Fibroblast of mammary gland (primary cell): ENCODE measurements around the gene MTA2.

Source experiments
- DNase-seq: peaks from one replicate; pipeline ENCODE4 v3.0.0-alpha.2; 2010; ENCODE audit warnings: low read depth
- H3K4me3 ChIP-seq: 2 replicates; pipeline ENCODE4 v1.5.1; 2011; ENCODE audit warnings: low read depth, mild to moderate bottlenecking, low read length, moderate library complexity; ENCODE audit not compliant: control insufficient read depth
- TF ChIP-seq, protein P1 (sequence below): conservative IDR thresholded peaks from 2 replicates; pipeline ENCODE4 v1.5.1; 2011; ENCODE audit warnings: low read depth, low read length, inconsistent platforms; ENCODE audit not compliant: control insufficient read depth, insufficient read depth

The MTA2 gene

DNA sequence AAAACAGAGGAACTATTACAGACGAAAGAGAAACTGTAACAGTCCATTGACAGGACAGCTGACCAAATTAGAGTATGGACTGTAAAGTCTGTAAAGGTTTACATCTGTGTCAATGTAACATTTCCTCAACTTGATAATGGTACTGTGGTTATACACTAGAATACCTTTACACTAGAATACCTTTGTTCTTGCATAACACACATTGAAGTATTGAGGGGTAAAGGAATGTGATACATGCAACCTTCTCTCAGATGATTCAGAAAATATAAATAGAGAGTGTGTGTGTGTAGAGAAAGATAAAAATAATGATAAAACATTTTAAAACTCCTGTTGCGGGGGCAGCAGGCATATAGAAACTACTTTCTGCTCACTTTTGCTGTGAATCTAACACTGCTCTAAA, 22.4 kb downstream of the MTA2 start:
- DNase-seq: no peak
- TF ChIP-seq, protein P1, sequence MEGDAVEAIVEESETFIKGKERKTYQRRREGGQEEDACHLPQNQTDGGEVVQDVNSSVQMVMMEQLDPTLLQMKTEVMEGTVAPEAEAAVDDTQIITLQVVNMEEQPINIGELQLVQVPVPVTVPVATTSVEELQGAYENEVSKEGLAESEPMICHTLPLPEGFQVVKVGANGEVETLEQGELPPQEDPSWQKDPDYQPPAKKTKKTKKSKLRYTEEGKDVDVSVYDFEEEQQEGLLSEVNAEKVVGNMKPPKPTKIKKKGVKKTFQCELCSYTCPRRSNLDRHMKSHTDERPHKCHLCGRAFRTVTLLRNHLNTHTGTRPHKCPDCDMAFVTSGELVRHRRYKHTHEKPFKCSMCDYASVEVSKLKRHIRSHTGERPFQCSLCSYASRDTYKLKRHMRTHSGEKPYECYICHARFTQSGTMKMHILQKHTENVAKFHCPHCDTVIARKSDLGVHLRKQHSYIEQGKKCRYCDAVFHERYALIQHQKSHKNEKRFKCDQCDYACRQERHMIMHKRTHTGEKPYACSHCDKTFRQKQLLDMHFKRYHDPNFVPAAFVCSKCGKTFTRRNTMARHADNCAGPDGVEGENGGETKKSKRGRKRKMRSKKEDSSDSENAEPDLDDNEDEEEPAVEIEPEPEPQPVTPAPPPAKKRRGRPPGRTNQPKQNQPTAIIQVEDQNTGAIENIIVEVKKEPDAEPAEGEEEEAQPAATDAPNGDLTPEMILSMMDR: no peak
- H3K4me3 ChIP-seq: no peak overlapping the region

DNA sequence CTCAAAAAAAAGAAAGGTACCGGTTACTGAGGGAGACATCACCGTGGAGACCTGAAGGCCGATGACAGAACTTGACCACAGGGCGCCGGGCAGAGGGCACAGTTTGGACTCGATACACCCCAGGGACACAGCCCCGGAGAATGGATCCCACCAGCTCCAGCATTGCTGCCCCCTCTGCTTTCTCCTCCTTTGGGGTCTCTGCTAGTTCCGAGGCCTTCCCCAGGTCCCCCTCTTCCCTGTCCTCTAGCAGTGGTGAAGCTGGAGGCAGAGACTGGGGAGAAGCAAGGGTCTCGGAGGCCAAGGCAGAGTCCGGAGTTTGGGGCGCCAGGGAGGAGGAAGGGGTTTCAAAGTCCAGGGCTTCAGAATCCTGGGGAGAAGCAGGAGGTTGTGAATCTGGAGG, 23.1 kb downstream of the MTA2 start:
- TF ChIP-seq, protein P1: no peak
- no peak for DNase-seq
- no peak overlapping the region for H3K4me3 ChIP-seq

DNA sequence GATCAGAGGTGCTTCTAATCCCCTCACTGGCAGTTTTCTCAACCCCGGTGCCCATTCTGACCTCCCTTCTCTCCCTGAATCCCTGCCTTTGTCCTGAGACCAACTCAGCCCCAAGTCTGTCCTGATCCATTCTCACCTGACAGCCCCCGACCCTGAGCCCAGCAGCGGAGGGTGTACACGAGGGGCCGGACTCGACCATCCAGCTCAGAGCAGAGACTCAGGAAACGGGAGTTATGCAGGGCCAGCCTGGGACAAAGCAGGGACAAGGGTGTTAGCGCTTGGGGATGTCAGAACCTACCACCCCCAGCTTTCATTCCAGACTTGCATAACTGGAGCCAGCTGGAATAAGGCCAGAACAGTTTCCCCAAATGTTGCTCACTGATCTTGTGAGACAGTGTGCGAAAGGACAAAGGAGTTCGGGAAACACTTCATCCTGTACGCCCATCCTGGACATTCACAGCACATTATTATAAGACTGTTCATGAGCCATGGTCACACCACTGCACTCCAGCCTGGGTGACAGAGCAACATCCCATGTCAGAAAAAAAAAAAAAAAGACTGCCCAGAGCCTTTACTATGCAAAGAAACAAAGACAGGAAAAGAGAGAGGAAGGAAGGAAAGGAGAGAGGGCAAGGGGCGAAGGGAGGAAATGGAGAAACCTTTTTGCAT, 24.5 kb downstream of the MTA2 start:
- TF ChIP-seq, protein P1: no peak
- no peak overlapping the region for H3K4me3 ChIP-seq
- DNase-seq: peak; percentile 80

DNA sequence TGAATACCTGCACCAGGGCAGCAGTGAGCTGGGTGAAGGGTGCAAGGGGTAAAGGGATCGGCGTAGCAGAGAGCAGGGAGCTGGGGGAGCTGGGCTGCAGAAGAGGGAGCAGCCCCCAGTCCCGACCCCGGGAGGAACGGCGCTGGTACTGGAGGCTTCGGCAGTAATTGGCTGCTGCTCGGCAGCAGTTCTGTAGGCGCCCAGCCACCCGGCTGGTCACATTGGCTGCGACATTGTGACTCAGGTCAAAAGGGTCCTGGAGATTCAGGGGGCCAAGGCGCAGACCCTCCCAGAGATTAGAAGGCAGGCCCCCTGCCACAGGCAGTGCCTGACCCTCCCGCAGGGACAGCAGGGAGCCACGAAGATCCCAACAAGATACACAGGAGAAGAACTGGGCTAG, 25.8 kb downstream of the MTA2 start:
- H3K4me3 ChIP-seq: peak overlapping the region; percentile 74
- DNase-seq: no peak
- TF ChIP-seq, protein P1: no peak

DNA sequence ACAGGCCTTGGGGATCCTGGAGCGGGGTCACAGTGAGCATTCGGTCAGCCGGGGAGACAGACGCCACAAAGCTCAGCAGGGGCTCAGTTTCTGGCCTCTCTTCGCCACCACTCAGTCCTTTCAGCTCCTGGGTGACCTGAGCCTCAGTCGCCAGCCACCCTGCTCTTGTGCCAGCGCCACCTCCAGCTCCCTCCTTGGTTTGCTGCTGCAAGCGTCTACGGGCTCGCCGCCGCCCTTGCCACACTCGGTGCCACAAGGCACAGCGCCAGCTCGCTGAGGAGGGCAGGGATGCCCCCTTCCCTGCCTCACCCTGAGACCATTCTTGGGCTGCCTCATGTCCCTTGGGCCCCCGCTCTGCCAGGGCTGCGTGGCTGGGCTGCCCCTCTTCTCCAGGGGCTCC, 26.5 kb downstream of the MTA2 start:
- no peak for DNase-seq
- peak overlapping the region; percentile 74 for H3K4me3 ChIP-seq
- TF ChIP-seq, protein P1: no peak

DNA sequence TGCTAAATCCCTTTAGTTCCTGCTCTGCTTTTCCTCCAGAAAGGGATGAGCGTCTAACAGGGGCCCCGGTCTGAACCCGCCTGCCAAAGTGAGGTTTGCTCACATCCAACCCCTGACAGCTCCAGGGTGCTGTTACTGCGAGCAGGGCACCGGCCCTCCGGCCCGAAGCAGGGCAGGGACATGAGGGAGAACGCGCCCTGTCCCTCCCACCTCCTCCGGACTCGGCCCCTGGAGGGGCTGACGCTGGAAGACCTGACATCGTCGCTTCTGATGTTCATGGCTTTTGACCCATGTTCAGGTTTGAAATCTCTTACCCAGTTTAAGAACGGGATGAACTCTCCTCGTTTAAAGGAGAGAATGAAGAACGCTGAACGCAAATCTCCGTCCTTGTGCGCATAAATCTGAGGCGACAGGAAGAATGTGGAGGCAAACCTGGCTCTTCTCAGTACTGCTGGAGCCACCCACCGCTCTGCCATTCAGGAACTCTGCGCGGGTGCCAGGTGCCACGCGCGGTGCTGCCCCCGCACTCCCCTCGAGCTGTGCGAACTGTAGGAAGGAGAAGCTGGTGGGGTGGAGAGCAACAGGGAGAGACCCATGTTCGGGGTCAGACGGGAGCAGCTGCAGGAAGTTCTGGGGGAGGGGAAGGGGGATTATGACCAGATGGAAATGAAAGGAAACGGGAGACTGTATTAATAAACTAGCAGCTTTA, 27.1 kb downstream of the MTA2 start:
- peak overlapping the region; percentile 74 for H3K4me3 ChIP-seq
- TF ChIP-seq, protein P1: no peak
- DNase-seq: no peak
